HG02642 (cell line): ENCODE data around the gene ERCC6L2.

Source experiments
- ATAC-seq: cut with Tn5 transposase; IDR thresholded peaks from one replicate; pipeline ENCODE4 v1.9.1; 2021; ENCODE audit warnings: mild to moderate bottlenecking; ENCODE audit not compliant: unreplicated experiment, poor library complexity

The ERCC6L2 gene

GRCh38 chr9:96015876-96016686 lies 140.6 kb downstream of the ERCC6L2 start:
- ATAC-seq: no peak
